Measurements from ENCODE around the gene OVOL2. TPM values are rescaled to one million over a fixed set of nuclear protein-coding genes. Genes with fewer than 3 reads are reported as not detected.
"Not testable (repeated sequence)": the region's sequence is repeated elsewhere in the genome, so short reads cannot be mapped to it uniquely, and the experiment has no call there.

OVOL2 gene
- total RNA-seq, 2 experiments from 2014 or later, result not detected

DNA sequence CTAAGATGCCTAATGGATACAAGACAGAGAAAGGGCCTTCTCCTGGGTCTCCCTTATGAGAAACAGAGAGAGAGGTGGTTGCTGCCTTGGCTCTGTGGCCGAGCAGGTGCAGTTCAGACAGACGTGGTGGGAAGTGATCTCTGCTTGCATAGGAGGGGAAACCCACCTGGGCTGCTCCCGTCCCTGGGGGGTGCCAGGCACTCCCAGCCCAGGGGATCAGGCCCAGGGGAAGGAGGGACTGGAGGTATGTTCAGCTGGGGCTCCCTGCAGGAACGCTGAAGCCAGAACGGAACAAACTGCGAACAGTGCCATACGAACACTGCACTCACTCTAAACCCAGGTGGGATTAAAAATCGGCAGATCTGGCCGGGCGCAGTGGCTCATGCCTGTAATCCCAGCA lies 35.7 kb upstream of the OVOL2 start:
- Mint-ChIP-seq H3K4me1 (ENCODE audit: low read depth) (no peaks in the 10 kb centered on the region), H3K36me3 (ENCODE audit: low read depth) (no peaks in the 10 kb centered on the region), H3K9me3 (no peaks in the 10 kb centered on the region), H3K27me3 (peaks cover 4% of the 10 kb centered on the region), H3K4me3 (no peak overlapping the region), H3K27ac (no peak overlapping the region)
- no peak for ATAC-seq
- CTCF ChIA-PET, result no interaction called here
- DNase-seq, result no peak
- intact Hi-C loops (cut with micrococcal nuclease), result no loop called here
- POLR2A ChIA-PET, result no interaction called here
- TF ChIP-seq, protein P1, sequence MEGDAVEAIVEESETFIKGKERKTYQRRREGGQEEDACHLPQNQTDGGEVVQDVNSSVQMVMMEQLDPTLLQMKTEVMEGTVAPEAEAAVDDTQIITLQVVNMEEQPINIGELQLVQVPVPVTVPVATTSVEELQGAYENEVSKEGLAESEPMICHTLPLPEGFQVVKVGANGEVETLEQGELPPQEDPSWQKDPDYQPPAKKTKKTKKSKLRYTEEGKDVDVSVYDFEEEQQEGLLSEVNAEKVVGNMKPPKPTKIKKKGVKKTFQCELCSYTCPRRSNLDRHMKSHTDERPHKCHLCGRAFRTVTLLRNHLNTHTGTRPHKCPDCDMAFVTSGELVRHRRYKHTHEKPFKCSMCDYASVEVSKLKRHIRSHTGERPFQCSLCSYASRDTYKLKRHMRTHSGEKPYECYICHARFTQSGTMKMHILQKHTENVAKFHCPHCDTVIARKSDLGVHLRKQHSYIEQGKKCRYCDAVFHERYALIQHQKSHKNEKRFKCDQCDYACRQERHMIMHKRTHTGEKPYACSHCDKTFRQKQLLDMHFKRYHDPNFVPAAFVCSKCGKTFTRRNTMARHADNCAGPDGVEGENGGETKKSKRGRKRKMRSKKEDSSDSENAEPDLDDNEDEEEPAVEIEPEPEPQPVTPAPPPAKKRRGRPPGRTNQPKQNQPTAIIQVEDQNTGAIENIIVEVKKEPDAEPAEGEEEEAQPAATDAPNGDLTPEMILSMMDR (IDR thresholded peaks at IDR 0.05), result no peak

DNA sequence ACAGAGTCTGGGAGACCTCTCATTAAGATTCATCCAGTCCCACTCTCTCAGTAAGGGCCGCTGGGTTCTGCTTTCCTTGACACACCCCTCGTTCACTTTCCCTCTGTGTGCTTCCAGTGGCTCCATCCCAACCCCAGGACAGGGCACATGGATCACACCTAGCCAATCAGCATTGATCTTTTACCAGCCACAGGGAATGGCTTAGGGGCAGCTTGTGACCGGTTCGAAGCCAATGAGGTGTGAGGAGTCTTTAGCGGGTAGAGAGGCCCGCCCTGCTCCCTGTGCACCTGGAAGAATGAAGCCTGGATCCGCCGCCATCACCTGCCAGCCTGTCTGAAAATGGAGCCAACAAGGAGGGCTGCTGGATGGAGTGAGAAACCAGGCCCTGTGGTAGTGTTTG lies 35.2 kb upstream of the OVOL2 start:
- Mint-ChIP-seq H3K4me1 (ENCODE audit: low read depth) (no peaks in the 10 kb centered on the region), H3K4me3 (no peak overlapping the region), H3K36me3 (ENCODE audit: low read depth) (no peaks in the 10 kb centered on the region), H3K27me3 (peaks cover 4% of the 10 kb centered on the region), H3K9me3 (no peaks in the 10 kb centered on the region), H3K27ac (no peak overlapping the region)
- intact Hi-C loops (cut with micrococcal nuclease), result no loop called here
- TF ChIP-seq, protein P1 (IDR thresholded peaks at IDR 0.05), result no peak
- CTCF ChIA-PET, result no interaction called here
- POLR2A ChIA-PET, result interaction anchor here (0.5 kb wide), 1 partner anchor 72 kb away, joined by 3 read pairs; no protein-coding TSS in a partner anchor
- ATAC-seq (no peak), DNase-seq (no peak)

DNA sequence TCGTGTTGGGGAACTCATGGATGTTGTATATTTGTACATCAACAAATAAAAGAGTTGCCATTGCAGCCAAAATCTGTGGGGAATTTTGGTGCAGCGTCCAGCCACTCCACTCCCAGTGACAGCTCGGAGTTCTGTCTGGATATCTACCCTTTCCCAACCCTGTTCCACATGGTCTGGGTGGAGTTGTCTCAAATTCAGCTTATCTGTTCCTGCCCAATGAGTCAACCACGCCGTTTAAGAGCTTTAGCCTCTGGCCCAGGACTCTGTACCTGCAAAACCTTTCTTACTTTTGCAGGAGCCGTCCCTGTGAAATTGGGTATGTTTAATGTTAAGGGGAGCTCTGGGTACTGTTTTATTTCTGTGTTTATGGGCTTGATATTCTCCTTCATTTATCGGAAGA lies 33.9 kb upstream of the OVOL2 start:
- H3K27me3 Mint-ChIP-seq, result peaks cover 2% of the 10 kb centered on the region
- H3K27ac Mint-ChIP-seq, result no peak overlapping the region
- intact Hi-C loops (cut with micrococcal nuclease), result no loop called here
- POLR2A ChIA-PET, result no interaction called here
- no peaks in the 10 kb centered on the region for H3K9me3 Mint-ChIP-seq
- CTCF ChIA-PET, result no interaction called here
- no peaks in the 10 kb centered on the region for H3K4me1 Mint-ChIP-seq (ENCODE audit: low read depth)
- TF ChIP-seq, protein P1 (IDR thresholded peaks at IDR 0.05), result no peak
- DNase-seq (no peak), ATAC-seq (no peak)
- no peaks in the 10 kb centered on the region for H3K36me3 Mint-ChIP-seq (ENCODE audit: low read depth)
- no peak overlapping the region for H3K4me3 Mint-ChIP-seq

DNA sequence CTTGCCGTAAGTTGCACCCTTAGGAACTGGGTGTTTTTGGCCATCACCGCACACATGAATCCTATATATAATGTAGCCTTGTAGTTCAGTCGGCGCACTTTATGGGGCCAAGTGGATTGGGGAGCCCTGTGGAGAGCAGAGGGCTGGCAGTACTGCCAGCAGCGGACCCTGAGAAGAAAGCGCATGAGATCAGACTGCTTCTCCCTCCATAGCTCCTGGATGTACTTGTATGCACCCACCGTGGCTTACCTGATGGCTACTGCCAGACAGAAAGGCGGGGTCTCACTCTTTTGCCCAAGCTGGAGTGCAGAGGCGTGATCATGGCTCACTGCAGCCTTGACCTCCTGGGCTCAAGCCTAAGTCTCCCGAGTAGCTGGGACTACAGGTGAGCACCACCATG lies 32.8 kb upstream of the OVOL2 start:
- Mint-ChIP-seq H3K4me1 (ENCODE audit: low read depth) (no peaks in the 10 kb centered on the region), H3K9me3 (no peaks in the 10 kb centered on the region), H3K27ac (no peak overlapping the region), H3K27me3 (peaks cover 2% of the 10 kb centered on the region), H3K4me3 (no peak overlapping the region), H3K36me3 (ENCODE audit: low read depth) (no peaks in the 10 kb centered on the region)
- no peak for ATAC-seq
- ChIA-PET POLR2A (no interaction called here), CTCF (no interaction called here)
- no peak for DNase-seq
- intact Hi-C loops (cut with micrococcal nuclease), result no loop called here
- TF ChIP-seq, protein P1 (IDR thresholded peaks at IDR 0.05), result no peak

DNA sequence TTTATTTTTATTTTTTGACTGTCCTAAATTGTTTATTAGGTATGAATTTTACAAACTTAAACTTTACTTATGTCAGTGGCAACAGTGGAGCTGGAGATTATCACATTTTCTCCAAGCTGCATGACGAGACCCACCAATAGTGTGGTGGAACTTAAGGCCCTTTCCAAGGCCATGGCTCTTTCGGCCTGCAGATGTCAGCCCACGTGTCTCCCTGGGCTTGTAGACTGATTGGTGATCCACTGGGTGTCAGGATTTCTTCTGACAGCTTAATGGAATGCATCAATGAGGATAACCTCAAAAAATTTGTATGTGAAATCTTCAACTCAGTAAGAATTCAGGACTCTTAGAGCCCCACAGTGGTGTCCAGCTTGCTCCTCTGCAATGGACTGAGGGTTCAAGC lies 32.3 kb upstream of the OVOL2 start:
- Mint-ChIP-seq H3K27me3 (peaks cover 2% of the 10 kb centered on the region), H3K36me3 (ENCODE audit: low read depth) (no peaks in the 10 kb centered on the region), H3K27ac (no peak overlapping the region), H3K9me3 (no peaks in the 10 kb centered on the region), H3K4me1 (ENCODE audit: low read depth) (no peaks in the 10 kb centered on the region), H3K4me3 (no peak overlapping the region)
- TF ChIP-seq, protein P1 (IDR thresholded peaks at IDR 0.05), result no peak
- no peak for ATAC-seq
- no peak for DNase-seq
- intact Hi-C loops (cut with micrococcal nuclease), result no loop called here
- ChIA-PET CTCF (interaction anchor here (1.0 kb wide), 1 partner anchor 44 kb away, joined by 3 read pairs; no protein-coding TSS in a partner anchor), POLR2A (no interaction called here)

DNA sequence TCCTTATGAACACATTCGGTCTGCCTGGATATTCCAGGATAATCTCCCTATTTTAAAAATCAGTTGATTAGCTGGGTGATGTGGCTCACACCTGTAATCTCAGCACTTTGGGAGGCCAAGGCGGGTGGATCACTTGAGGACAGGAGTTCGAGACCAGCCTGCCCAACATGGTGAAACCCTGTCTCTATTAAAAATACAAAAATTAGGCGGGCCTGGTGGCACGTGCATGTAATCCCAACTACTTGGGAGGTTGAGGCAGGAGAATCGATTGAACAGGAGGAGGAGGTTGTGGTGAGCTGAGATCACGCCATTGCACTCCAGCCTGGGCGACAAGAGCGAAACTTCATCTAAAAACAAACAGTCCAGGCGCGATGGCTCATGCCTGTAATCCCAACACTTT lies 31.1 kb upstream of the OVOL2 start:
- H3K4me3 Mint-ChIP-seq; H3K27me3 Mint-ChIP-seq; H3K4me1 Mint-ChIP-seq (ENCODE audit: low read depth); DNase-seq; POLR2A ChIA-PET; H3K9me3 Mint-ChIP-seq; H3K36me3 Mint-ChIP-seq (ENCODE audit: low read depth); H3K27ac Mint-ChIP-seq; intact Hi-C loops (cut with micrococcal nuclease); ATAC-seq: not testable (repeated sequence)
- CTCF ChIA-PET, result interaction anchor here (1.0 kb wide), 1 partner anchor 43 kb away, joined by 3 read pairs; no protein-coding TSS in a partner anchor

DNA sequence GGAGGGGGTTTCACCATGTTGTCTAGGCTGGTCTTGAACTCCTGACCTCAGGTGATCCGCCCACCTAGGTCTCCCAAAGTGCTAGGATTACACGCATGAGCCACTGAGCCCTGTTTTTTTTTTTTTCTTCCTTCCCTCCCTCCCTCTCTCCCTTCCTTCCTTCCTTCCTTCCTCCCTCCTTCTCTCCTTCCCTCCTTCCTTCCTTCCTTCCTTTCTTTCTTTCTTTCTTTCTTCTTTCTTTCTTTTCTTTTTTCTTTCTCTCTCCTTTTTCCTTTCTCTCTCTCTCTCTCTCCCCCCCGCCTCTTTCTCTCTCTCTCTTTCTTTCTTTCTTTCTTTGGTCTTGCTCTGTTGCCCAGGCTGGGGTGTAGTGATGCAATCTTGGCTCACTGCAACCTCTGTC lies 30.6 kb upstream of the OVOL2 start:
- POLR2A ChIA-PET; H3K4me1 Mint-ChIP-seq (ENCODE audit: low read depth); H3K9me3 Mint-ChIP-seq; CTCF ChIA-PET; DNase-seq; H3K27ac Mint-ChIP-seq; ATAC-seq; H3K4me3 Mint-ChIP-seq; H3K27me3 Mint-ChIP-seq; intact Hi-C loops (cut with micrococcal nuclease); H3K36me3 Mint-ChIP-seq (ENCODE audit: low read depth): not testable (repeated sequence)
